Naive thymus-derived CD4-positive, alpha-beta T cell (primary cell): ENCODE data around the gene IL4I1. TPM values are rescaled to one million over a fixed set of nuclear protein-coding genes. Genes with fewer than 3 reads are reported as not detected.
A peak's percentile ranks its signal among the peaks of the same experiment; 100 is the strongest.

Source experiments
- ATAC-seq: fragments of 150-1000 bp; cut with Tn5 transposase; 2 replicates; pipeline ENCODE4 v1.10.0; 2021; ENCODE audit warnings: mild to moderate bottlenecking, moderate library complexity
- CTCF ChIA-PET: fragments of 350-600 bp; sonication (Branson Sonifier 250); formaldehyde crosslinking; loops from one replicate; lab custom pipeline; 2021; ENCODE audit warnings: antibody characterized with exemption; lab: Charles Lee
- POLR2A ChIA-PET: fragments of 350-600 bp; sonication (Branson Sonifier 250); formaldehyde crosslinking; loops from one replicate; lab custom pipeline; 2021; ENCODE audit warnings: antibody characterized with exemption, inconsistent platforms; lab: Charles Lee
- DNase-seq, 9 donors: peaks; one replicate each; pipeline versions ENCODE4 v3.0.0 to v3.0.0-alpha.2; 2020 to 2022; ENCODE audit warnings: mixed read lengths in 1 of 9
- H3K27ac ChIP-seq: one replicate; pipeline ENCODE4 v1.7.0; 2013; ENCODE audit warnings: mild to moderate bottlenecking, low read depth, low read length, moderate library complexity
- H3K27me3 ChIP-seq, 2 donors: one replicate each; pipeline ENCODE4 v1.7.0; 2013; ENCODE audit warnings: low read length in 2 of 2, mild to moderate bottlenecking in 2 of 2, moderate library complexity in 2 of 2; ENCODE audit not compliant: control insufficient read depth in 2 of 2, insufficient read depth in 2 of 2
- H3K36me3 ChIP-seq, 3 experiments: 1 replicate in 2 of 3; 2 replicates in 1 of 3; pipeline ENCODE4 v1.7.0; 2013; ENCODE audit warnings: low read length in 3 of 3, mild to moderate bottlenecking in 3 of 3, moderate library complexity in 1 of 3; ENCODE audit not compliant: insufficient read depth in 3 of 3, control insufficient read depth in 2 of 3
- H3K4me1 ChIP-seq, 2 donors: one replicate each; pipeline ENCODE4 v1.7.0; 2013; ENCODE audit warnings: low read length in 2 of 2, mild to moderate bottlenecking in 2 of 2, moderate library complexity in 1 of 2; ENCODE audit not compliant: control insufficient read depth in 2 of 2, insufficient read depth in 2 of 2
- H3K4me3 ChIP-seq: 2 replicates; pipeline ENCODE4 v1.7.0; 2013; ENCODE audit warnings: mild to moderate bottlenecking, low read length
- H3K9me3 ChIP-seq, 3 experiments: 1 replicate in 2 of 3; 2 replicates in 1 of 3; pipeline ENCODE4 v1.7.0; 2013; ENCODE audit warnings: low read length in 3 of 3; ENCODE audit not compliant: control insufficient read depth in 2 of 3
- H3K27ac Mint-ChIP-seq, 9 donors: one replicate each; pipeline ENCODE4 v1.8.0; 2020 to 2022; ENCODE audit warnings: mixed read lengths in 9 of 9, mild to moderate bottlenecking in 8 of 9, moderate library complexity in 5 of 9, inconsistent platforms in 2 of 9
- H3K27me3 Mint-ChIP-seq, 5 donors: one replicate each; pipeline ENCODE4 v1.8.0; 2021 to 2022; ENCODE audit warnings: mixed read lengths in 5 of 5, mild to moderate bottlenecking in 1 of 5
- H3K36me3 Mint-ChIP-seq, 5 donors: one replicate each; pipeline ENCODE4 v1.8.0; 2020 to 2022; ENCODE audit warnings: mixed read lengths in 5 of 5, mild to moderate bottlenecking in 3 of 5, inconsistent platforms in 1 of 5
- H3K4me1 Mint-ChIP-seq, 7 donors: one replicate each; pipeline ENCODE4 v1.8.0; 2020 to 2022; ENCODE audit warnings: mixed read lengths in 7 of 7, mild to moderate bottlenecking in 3 of 7, inconsistent platforms in 1 of 7
- H3K4me3 Mint-ChIP-seq, 10 donors: one replicate each; pipeline ENCODE4 v1.8.0; 2020 to 2022; ENCODE audit warnings: mild to moderate bottlenecking in 10 of 10, mixed read lengths in 10 of 10, moderate library complexity in 6 of 10, inconsistent platforms in 2 of 10
- H3K9me3 Mint-ChIP-seq, 11 donors: one replicate each; pipeline ENCODE4 v1.8.0; 2020 to 2022; ENCODE audit warnings: mixed read lengths in 11 of 11, mild to moderate bottlenecking in 4 of 11, inconsistent platforms in 1 of 11, moderate library complexity in 1 of 11
- intact Hi-C, 2 donors: fragments of 100-400 bp; cut with micrococcal nuclease; formaldehyde crosslinking; loops; one replicate each; pipeline ENCODE4 v1.15.1; 2023
- polyA plus RNA-seq, 2 donors: library from polyadenylated mRNA; unstranded; fragments of 300-500 nt; fragmentation: Illumina TruSeq; gene quantifications; one replicate each; pipeline ENCODE4 v1.2.3, GENCODE V29; 2021
- total RNA-seq, 6 experiments: library from RNA in 5 of 6; stranded (reverse) in 5 of 6; gene quantifications; 1 replicate in 5 of 6; 2 replicates in 1 of 6; pipeline ENCODE4 v1.2.3 and lab custom pipeline; 2021 to 2026

The IL4I1 gene
- total and polyA plus RNA-seq, 7 experiments from 2014 or later = 1.2 to 6.8 (median 1.9) TPM; not detected in 2

DNA sequence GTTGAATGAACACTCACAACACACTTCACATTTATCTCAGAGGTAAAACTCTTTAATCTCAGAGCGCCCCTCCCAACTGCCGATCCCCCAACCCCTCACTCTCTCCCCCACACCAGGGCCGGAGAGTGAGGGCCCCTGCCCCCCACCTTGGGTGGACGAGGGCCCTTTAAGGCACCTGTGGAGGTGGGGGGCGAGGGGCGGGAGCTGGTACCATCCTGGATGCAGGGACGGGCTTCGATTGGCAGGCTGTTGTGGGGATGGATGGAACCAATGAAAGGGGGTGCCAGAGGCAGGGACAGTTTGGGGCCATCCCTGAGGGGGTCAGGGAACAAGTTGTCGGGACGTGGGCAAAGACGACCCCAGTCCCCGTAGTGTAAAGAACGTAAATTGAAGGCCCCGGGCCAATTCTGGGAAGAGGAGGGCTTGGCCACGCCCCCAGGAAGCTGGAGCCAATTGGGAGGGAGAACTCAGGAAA, 27.6 kb downstream of the IL4I1 start:
- Histone ChIP-seq H3K4me3 (peak overlapping the region; percentile 58), H3K9me3 (no peaks in the 10 kb centered on the region), H3K4me1 (peaks cover 31 to 38% of the 10 kb centered on the region in 2 donors), H3K27ac (peak overlapping the region; percentile 72), H3K36me3 (peaks cover 0 to 10% (median 0%) of the 10 kb centered on the region in 3 experiments), H3K27me3 (no peaks in the 10 kb centered on the region)
- Mint-ChIP-seq H3K9me3 (peaks cover 0 to 1% (median 0%) of the 10 kb centered on the region in 11 donors), H3K4me1 (peaks cover 27 to 51% (median 45%) of the 10 kb centered on the region in 7 donors), H3K27me3 (no peaks in the 10 kb centered on the region), H3K36me3 (peaks cover 0 to 19% (median 0%) of the 10 kb centered on the region in 5 donors), H3K27ac (no peak overlapping the region), H3K4me3 (no peak overlapping the region)
- ATAC-seq (peak; percentile 0), DNase-seq (peak in 1 of 9 donors; percentile 82)
- CTCF ChIA-PET = interaction anchor here (0.6 to 1.0 kb wide), 4 partner anchors 54 to 757 kb away, joined by 3 to 4 read pairs (median 3); partner anchors contain the start of gene RRAS
- intact Hi-C loops = loop anchor here (1.0 to 10.0 kb wide), 8 partner anchors 8 to 1547 kb away; partner anchors contain the start of genes AKT1S1 (in 1 of the 2), ATF5 (in 1 of the 2), CD37 (in 1 of the 2) and FUZ (in 1 of the 2)
- POLR2A ChIA-PET = interaction anchor here (0.6 to 3.7 kb wide), 17 partner anchors 7 to 535 kb away, joined by 3 to 47 read pairs (median 5); partner anchors contain the start of genes AKT1S1, AP2A1, FUZ and IL4I1

DNA sequence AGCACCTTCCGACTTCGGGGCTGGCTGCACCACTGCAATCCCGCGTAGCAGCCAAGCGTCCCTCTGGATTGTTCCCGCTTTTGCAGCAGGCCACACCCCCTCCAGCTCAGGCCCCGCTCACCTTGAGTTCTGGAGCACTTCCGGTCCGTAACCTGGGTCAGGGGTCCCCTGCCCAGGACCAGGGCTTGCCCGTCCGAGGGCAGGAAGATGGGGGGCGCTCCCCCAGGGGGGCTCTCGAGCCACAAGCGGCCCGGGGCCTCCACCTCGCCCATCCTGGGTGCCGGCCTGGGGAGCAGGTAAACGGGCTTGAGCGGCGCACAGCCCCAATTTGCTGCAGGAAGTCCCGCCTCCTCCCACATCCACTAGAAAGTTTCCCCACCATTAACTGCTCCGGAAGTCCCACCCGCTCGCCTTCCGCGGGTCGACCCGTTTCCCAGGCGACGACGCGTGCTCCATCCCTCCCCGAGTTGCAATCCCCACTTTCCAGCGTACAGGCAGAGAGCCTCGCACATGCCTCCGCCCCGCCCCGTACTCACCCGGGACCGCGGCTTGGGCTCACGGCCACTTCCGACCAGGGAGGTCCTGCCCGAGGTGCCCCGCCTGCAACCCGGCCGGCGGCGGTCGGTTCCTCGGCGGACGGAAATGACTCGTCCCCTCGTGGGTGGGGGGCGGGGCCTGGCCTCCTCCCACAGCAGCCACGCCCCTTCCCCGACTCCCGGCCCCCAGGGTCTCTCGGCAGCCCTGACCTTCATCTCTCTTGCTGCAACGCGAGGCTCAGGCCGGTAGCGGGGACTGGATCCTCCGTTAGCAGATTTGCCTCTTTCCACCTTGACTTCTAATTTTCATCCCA, 29.5 kb downstream of the IL4I1 start, which contains the start of gene PNKP:
Gene PNKP, minus strand, starts transcription at position 644 of the 850 bp plus-strand sequence. Its CDS starts 372 bp downstream, at position 272.
- H3K36me3 Mint-ChIP-seq = peaks cover 0 to 23% (median 4%) of the 10 kb centered on the region in 5 donors
- CTCF ChIA-PET = interaction anchor here (0.7 kb wide), 1 partner anchor 204 kb away, joined by 4 read pairs; no protein-coding TSS in a partner anchor
- Histone ChIP-seq H3K36me3 (peaks cover 0 to 28% (median 0%) of the 10 kb centered on the region in 3 experiments), H3K4me3 (peak within 1 kb of the TSS; percentile 93), H3K9me3 (no peaks in the 10 kb centered on the region), H3K27me3 (no peaks in the 10 kb centered on the region), H3K4me1 (peaks cover 31 to 38% of the 10 kb centered on the region in 2 donors), H3K27ac (peak within 1 kb of the TSS; percentile 85)
- peak within 1 kb of the TSS in 1 of 10 donors; percentile 100 for H3K4me3 Mint-ChIP-seq
- intact Hi-C loops = loop anchor here (1.0 to 10.0 kb wide), 13 partner anchors 9 to 1545 kb away; partner anchors contain the start of genes MED25 (in 2 of the 2), VRK3 (in 2 of the 2), CD37 (in 1 of the 2) and CYTH2 (in 1 of the 2)
- H3K9me3 Mint-ChIP-seq = peaks cover 0 to 1% (median 0%) of the 10 kb centered on the region in 11 donors
- no peaks in the 10 kb centered on the region for H3K27me3 Mint-ChIP-seq
- DNase-seq = peak; percentile 79 to 92 (median 84)
- peak; percentile 69 for ATAC-seq
- H3K4me1 Mint-ChIP-seq = peaks cover 30 to 56% (median 48%) of the 10 kb centered on the region in 7 donors
- peak within 1 kb of the TSS in 4 of 9 donors; percentile 94 to 99 (median 97) for H3K27ac Mint-ChIP-seq
- POLR2A ChIA-PET = interaction anchor here (0.9 to 3.7 kb wide), 12 partner anchors 8 to 65 kb away, joined by 3 to 47 read pairs (median 4); partner anchors contain the start of genes AKT1S1, FUZ, PTOV1 and TBC1D17

DNA sequence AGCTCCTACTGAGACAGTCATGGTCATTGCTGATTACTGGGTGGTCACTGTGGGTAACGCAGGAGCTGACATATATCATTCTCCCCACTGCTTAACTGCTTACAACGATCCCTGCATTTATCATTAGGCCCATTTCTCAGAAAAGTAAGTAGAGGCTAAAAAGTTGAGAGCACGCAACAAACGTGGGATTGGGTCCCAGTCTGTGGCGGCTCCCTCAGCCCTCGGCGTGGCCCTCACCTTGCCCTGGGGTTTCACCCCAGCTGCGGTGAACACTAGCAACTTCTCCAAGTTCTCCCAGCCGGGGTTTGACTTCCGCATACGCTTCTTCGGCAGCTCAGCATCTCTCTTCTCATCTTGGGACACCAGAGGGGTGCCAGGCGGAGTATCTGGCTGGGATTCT, 31.8 kb downstream of the IL4I1 start:
- peaks cover 0 to 23% (median 4%) of the 10 kb centered on the region in 5 donors for H3K36me3 Mint-ChIP-seq
- Histone ChIP-seq H3K27ac (no peak overlapping the region), H3K9me3 (no peaks in the 10 kb centered on the region), H3K4me3 (no peak overlapping the region), H3K27me3 (no peaks in the 10 kb centered on the region), H3K4me1 (peaks cover 24 to 29% of the 10 kb centered on the region in 2 donors), H3K36me3 (peaks cover 0 to 50% (median 0%) of the 10 kb centered on the region in 3 experiments)
- H3K4me1 Mint-ChIP-seq = peaks cover 20 to 47% (median 37%) of the 10 kb centered on the region in 7 donors
- intact Hi-C loops = loop anchor here (5.0 to 10.0 kb wide), 3 partner anchors 120 to 1543 kb away; partner anchors contain the start of gene CD37 (in 1 of the 2)
- no peak overlapping the region for H3K4me3 Mint-ChIP-seq
- no peaks in the 10 kb centered on the region for H3K27me3 Mint-ChIP-seq
- DNase-seq = no peak
- ChIA-PET CTCF (no interaction called here), POLR2A (interaction anchor here (1.8 to 3.4 kb wide), 3 partner anchors 11 to 14 kb away, joined by 8 to 18 read pairs (median 8); partner anchors contain the start of genes AKT1S1, PTOV1 and TBC1D17)
- peaks cover 0 to 1% (median 0%) of the 10 kb centered on the region in 11 donors for H3K9me3 Mint-ChIP-seq
- no peak for ATAC-seq
- peak overlapping the region in 1 of 9 donors; percentile 19 for H3K27ac Mint-ChIP-seq

DNA sequence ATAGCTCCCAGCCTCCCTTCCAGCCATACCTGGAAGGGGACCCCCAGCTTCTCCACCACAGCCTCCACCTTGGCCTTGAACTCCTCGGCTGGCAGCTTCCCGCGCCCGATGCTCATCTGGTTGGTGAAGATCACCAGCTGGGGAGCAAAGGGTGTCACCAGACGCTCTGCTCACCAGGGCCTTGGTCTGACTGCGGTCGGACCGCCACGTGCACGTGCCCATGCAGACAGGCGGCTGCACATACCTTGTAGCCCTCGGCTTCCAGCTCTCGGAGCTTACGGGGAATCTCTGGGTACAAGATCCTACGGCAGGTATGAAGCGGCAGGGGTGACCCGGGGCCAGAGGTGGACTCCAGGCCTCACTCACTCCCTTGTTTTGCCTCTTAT, 32.8 kb downstream of the IL4I1 start:
- no peak overlapping the region for H3K4me3 Mint-ChIP-seq
- POLR2A ChIA-PET = interaction anchor here (1.1 to 3.4 kb wide), 4 partner anchors 11 to 13 kb away, joined by 4 to 18 read pairs (median 7); partner anchors contain the start of genes AKT1S1, PTOV1 and TBC1D17
- no peak overlapping the region for H3K27ac Mint-ChIP-seq

DNA sequence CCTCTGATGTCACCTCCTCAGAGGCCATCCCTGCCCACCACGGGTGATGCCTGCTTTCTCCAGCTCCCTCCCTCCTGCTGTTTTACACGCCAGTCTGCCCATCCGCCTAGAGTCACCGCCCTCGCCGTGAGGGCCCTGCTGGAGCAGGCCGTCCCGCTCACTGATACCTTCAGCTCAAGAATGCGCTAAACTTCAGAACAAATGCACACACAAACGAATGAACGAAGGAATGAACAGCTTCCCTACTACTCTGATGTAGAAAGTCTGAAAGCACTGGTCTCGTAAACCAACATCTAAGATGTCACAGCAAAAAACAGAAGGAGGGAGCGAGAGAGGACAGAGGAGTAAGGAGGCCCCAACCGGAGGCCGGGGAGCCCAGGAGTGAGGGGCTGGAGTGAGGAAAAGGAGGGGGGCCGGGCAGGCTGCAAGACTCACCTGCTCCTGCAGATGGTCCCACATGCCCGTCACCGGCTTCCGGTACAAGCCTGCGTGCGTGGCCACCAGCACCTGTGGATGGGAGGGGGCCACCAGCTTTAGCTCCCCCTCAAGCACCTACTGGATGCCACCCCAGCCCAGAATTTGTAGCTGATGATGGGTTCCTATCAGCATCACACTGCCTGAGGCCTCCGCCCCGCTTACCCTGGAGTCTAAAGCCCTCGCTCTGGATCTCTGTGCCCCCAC, 33.3 kb downstream of the IL4I1 start:
- H3K27me3 Mint-ChIP-seq = no peaks in the 10 kb centered on the region
- H3K27me3 ChIP-seq = no peaks in the 10 kb centered on the region
- ATAC-seq (no peak), DNase-seq (no peak)
- H3K9me3 ChIP-seq = no peaks in the 10 kb centered on the region
- peaks cover 0 to 61% (median 0%) of the 10 kb centered on the region in 3 experiments for H3K36me3 ChIP-seq
- CTCF ChIA-PET = interaction anchor here (0.8 to 1.1 kb wide), 2 partner anchors 9 to 1414 kb away, joined by 3 read pairs; no protein-coding TSS in a partner anchor
- H3K4me3 ChIP-seq = no peak overlapping the region
- intact Hi-C loops = loop anchor here (10.0 kb wide), 2 partner anchors 121 to 529 kb away; partner anchors contain the start of gene CD37 (in 1 of the 2)
- no peak overlapping the region for H3K27ac ChIP-seq
- H3K4me1 ChIP-seq = peaks cover 15 to 20% of the 10 kb centered on the region in 2 donors
- H3K4me3 Mint-ChIP-seq = peak overlapping the region in 1 of 10 donors; percentile 15
- POLR2A ChIA-PET = interaction anchor here (1.1 to 3.4 kb wide), 3 partner anchors 11 to 13 kb away, joined by 4 to 18 read pairs (median 6); partner anchors contain the start of genes AKT1S1, PTOV1 and TBC1D17
- peaks cover 0 to 1% (median 0%) of the 10 kb centered on the region in 11 donors for H3K9me3 Mint-ChIP-seq
- peaks cover 0 to 24% (median 4%) of the 10 kb centered on the region in 5 donors for H3K36me3 Mint-ChIP-seq
- H3K4me1 Mint-ChIP-seq = peaks cover 20 to 47% (median 31%) of the 10 kb centered on the region in 7 donors
- peak overlapping the region in 5 of 9 donors; percentile 51 to 87 (median 54) for H3K27ac Mint-ChIP-seq

More for the DNA sequence above, 32.8 kb downstream of the IL4I1 start:
- CTCF ChIA-PET = interaction anchor here (1.1 kb wide), 1 partner anchor 10 kb away, joined by 3 read pairs; no protein-coding TSS in a partner anchor
- H3K9me3 Mint-ChIP-seq = peaks cover 0 to 1% (median 0%) of the 10 kb centered on the region in 11 donors
- intact Hi-C loops = loop anchor here (10.0 kb wide), 2 partner anchors 121 to 529 kb away; partner anchors contain the start of gene CD37 (in 1 of the 2)
- no peaks in the 10 kb centered on the region for H3K9me3 ChIP-seq
- DNase-seq (no peak), ATAC-seq (no peak)
- peaks cover 20 to 47% (median 36%) of the 10 kb centered on the region in 7 donors for H3K4me1 Mint-ChIP-seq
- no peaks in the 10 kb centered on the region for H3K27me3 Mint-ChIP-seq
- H3K27me3 ChIP-seq = no peaks in the 10 kb centered on the region
- H3K36me3 Mint-ChIP-seq = peaks cover 0 to 23% (median 4%) of the 10 kb centered on the region in 5 donors
- H3K4me1 ChIP-seq = peaks cover 20 to 25% of the 10 kb centered on the region in 2 donors
- H3K27ac ChIP-seq = no peak overlapping the region
- H3K36me3 ChIP-seq = peaks cover 0 to 56% (median 0%) of the 10 kb centered on the region in 3 experiments
- no peak overlapping the region for H3K4me3 ChIP-seq
